ENCODE data around the gene OGG1. TPM values are rescaled to one million over a fixed set of nuclear protein-coding genes. Genes with fewer than 3 reads are reported as not detected.

OGG1 gene
- total RNA-seq, 1 donor from 2014 or later: 15.3 TPM

DNA sequence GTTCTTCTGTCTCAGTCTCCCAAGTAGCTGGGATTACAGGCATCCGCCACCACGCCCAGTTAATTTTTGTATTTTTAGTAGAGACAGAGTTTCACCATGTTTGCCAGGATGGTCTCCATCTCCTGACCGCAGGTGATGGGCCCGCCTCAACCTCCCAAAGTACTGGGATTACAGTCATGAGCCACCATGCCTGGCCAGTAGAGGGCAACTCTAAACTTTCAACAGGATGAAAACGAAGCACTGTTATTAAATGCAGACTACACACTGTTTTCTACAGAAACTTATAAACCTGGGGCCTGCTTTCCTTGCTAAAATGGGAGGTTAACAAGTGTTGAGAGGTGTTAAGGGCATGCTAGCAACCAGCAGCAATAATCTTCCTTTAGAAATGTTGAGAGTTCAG lies 50.8 kb downstream of the OGG1 start:
- no peak for DNase-seq (ENCODE audit: low read depth)

DNA sequence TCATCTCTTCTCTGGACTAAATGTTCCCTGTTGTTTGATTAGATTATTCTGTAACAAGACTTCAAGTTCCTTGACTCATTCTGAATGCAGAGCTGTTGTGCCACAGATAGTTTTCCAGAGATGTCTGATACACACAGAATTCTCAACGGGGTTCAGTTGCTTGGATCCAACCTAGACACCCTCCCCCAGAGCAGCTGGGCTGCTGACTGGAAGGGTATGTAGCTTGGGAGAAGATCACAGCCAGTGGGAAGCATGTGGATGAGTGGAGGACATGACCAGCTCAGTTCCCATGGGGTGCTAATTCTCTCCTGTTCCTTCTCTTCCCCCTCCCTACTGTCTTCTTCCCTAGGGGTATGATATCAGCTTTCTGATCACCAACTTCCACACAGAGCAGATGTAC lies 53.7 kb downstream of the OGG1 start:
- Histone ChIP-seq H3K4me2 (ENCODE audit: low read length) (no peak overlapping the region), H3K27me3 (ENCODE audit: insufficient read depth, low read length) (no peaks in the 10 kb centered on the region), H3K4me1 (ENCODE audit: insufficient read depth, low read length) (peaks cover 9% of the 10 kb centered on the region), H3K36me3 (ENCODE audit: insufficient read depth, low read length) (peaks cover 63% of the 10 kb centered on the region), H3K27ac (ENCODE audit: low read depth, low read length) (no peak overlapping the region), H2AFZ (ENCODE audit: low read depth, low read length) (no peak overlapping the region), H3K79me2 (ENCODE audit: insufficient read depth, low read length) (peaks cover 34% of the 10 kb centered on the region), H3K9ac (ENCODE audit: low read length) (no peak overlapping the region), H3K4me3 (ENCODE audit: insufficient read depth, low read depth, low read length) (no peak overlapping the region), H4K20me1 (ENCODE audit: insufficient read depth, low read length) (peaks cover 70% of the 10 kb centered on the region), H3K9me3 (ENCODE audit: insufficient read depth, low read depth, low read length) (no peaks in the 10 kb centered on the region)
- Mint-ChIP-seq H3K4me3 (ENCODE audit: unreplicated experiment) (no peak overlapping the region), H3K27ac (ENCODE audit: unreplicated experiment) (peak overlapping the region; percentile 66), H3K4me1 (ENCODE audit: low read depth, unreplicated experiment) (peaks cover 14% of the 10 kb centered on the region), H3K36me3 (ENCODE audit: low read depth, unreplicated experiment) (peaks cover 32% of the 10 kb centered on the region), H3K9me3 (ENCODE audit: unreplicated experiment) (no peaks in the 10 kb centered on the region), H3K27me3 (ENCODE audit: low read depth, unreplicated experiment) (no peaks in the 10 kb centered on the region)
- no peak for FAIRE-seq
- DNase-seq (ENCODE audit: low read depth): no peak
- TF ChIP-seq, protein P1, sequence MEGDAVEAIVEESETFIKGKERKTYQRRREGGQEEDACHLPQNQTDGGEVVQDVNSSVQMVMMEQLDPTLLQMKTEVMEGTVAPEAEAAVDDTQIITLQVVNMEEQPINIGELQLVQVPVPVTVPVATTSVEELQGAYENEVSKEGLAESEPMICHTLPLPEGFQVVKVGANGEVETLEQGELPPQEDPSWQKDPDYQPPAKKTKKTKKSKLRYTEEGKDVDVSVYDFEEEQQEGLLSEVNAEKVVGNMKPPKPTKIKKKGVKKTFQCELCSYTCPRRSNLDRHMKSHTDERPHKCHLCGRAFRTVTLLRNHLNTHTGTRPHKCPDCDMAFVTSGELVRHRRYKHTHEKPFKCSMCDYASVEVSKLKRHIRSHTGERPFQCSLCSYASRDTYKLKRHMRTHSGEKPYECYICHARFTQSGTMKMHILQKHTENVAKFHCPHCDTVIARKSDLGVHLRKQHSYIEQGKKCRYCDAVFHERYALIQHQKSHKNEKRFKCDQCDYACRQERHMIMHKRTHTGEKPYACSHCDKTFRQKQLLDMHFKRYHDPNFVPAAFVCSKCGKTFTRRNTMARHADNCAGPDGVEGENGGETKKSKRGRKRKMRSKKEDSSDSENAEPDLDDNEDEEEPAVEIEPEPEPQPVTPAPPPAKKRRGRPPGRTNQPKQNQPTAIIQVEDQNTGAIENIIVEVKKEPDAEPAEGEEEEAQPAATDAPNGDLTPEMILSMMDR (IDR thresholded peaks at IDR 0.05; ENCODE audit: insufficient read depth, low read depth, low read length): no peak
- TF ChIP-seq EZH2 (IDR thresholded peaks at IDR 0.05; ENCODE audit: insufficient read depth, low read length): no peak

More for the DNA sequence above, 50.8 kb downstream of the OGG1 start:
- Histone ChIP-seq H3K4me2 (ENCODE audit: low read length) (no peak overlapping the region), H4K20me1 (ENCODE audit: insufficient read depth, low read length) (peaks cover 77% of the 10 kb centered on the region), H3K27me3 (ENCODE audit: insufficient read depth, low read length) (no peaks in the 10 kb centered on the region), H3K27ac (ENCODE audit: low read depth, low read length) (no peak overlapping the region), H3K9ac (ENCODE audit: low read length) (no peak overlapping the region), H3K4me3 (ENCODE audit: insufficient read depth, low read depth, low read length) (no peak overlapping the region), H3K36me3 (ENCODE audit: insufficient read depth, low read length) (peaks cover 64% of the 10 kb centered on the region), H3K79me2 (ENCODE audit: insufficient read depth, low read length) (peaks cover 63% of the 10 kb centered on the region), H3K4me1 (ENCODE audit: insufficient read depth, low read length) (no peaks in the 10 kb centered on the region), H2AFZ (ENCODE audit: low read depth, low read length) (no peak overlapping the region), H3K9me3 (ENCODE audit: insufficient read depth, low read depth, low read length) (no peaks in the 10 kb centered on the region)
- FAIRE-seq: no peak
- Mint-ChIP-seq H3K27ac (ENCODE audit: unreplicated experiment) (no peak overlapping the region), H3K4me3 (ENCODE audit: unreplicated experiment) (no peak overlapping the region), H3K27me3 (ENCODE audit: low read depth, unreplicated experiment) (no peaks in the 10 kb centered on the region), H3K9me3 (ENCODE audit: unreplicated experiment) (no peaks in the 10 kb centered on the region), H3K4me1 (ENCODE audit: low read depth, unreplicated experiment) (peaks cover 17% of the 10 kb centered on the region), H3K36me3 (ENCODE audit: low read depth, unreplicated experiment) (peaks cover 34% of the 10 kb centered on the region)
- TF ChIP-seq EZH2 (IDR thresholded peaks at IDR 0.05; ENCODE audit: insufficient read depth, low read length): no peak
- TF ChIP-seq, protein P1 (IDR thresholded peaks at IDR 0.05; ENCODE audit: insufficient read depth, low read depth, low read length): peak; percentile 15

DNA sequence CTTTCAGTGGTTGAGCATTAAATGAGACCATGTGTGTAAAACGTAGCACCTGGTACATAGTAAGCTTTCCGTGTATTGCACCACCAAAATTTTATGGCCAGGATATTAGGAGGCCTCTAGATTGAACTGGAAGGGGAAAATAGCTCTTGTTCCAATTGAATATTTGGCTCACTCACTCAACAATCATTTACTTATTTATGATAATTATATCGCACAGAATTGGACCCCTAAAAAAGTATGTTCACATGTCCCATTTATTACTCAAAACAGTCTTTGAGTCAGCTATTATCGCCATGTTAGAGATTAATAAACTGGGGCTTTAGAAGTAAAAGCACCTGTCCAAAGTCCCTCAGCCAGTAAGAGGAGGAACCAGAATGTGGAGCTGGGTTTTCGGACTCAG lies 55.2 kb downstream of the OGG1 start:
- peaks cover 30% of the 10 kb centered on the region for H3K36me3 Mint-ChIP-seq (ENCODE audit: low read depth, unreplicated experiment)
- no peak overlapping the region for H3K4me2 ChIP-seq (ENCODE audit: low read length)
- H3K9me3 Mint-ChIP-seq (ENCODE audit: unreplicated experiment): no peaks in the 10 kb centered on the region
- no peak overlapping the region for H3K27ac ChIP-seq (ENCODE audit: low read depth, low read length)
- FAIRE-seq (no peak), DNase-seq (ENCODE audit: low read depth) (no peak)
- H3K79me2 ChIP-seq (ENCODE audit: insufficient read depth, low read length): peaks cover 23% of the 10 kb centered on the region
- no peaks in the 10 kb centered on the region for H3K27me3 ChIP-seq (ENCODE audit: insufficient read depth, low read length)
- H3K4me1 Mint-ChIP-seq (ENCODE audit: low read depth, unreplicated experiment): peaks cover 26% of the 10 kb centered on the region
- peaks cover 54% of the 10 kb centered on the region for H3K36me3 ChIP-seq (ENCODE audit: insufficient read depth, low read length)
- TF ChIP-seq EZH2 (IDR thresholded peaks at IDR 0.05; ENCODE audit: insufficient read depth, low read length): no peak
- TF ChIP-seq, protein P1 (IDR thresholded peaks at IDR 0.05; ENCODE audit: insufficient read depth, low read depth, low read length): no peak
- no peak overlapping the region for H3K4me3 Mint-ChIP-seq (ENCODE audit: unreplicated experiment)
- H3K4me1 ChIP-seq (ENCODE audit: insufficient read depth, low read length): peaks cover 15% of the 10 kb centered on the region
- H2AFZ ChIP-seq (ENCODE audit: low read depth, low read length): no peak overlapping the region
- no peak overlapping the region for H3K9ac ChIP-seq (ENCODE audit: low read length)
- peaks cover 62% of the 10 kb centered on the region for H4K20me1 ChIP-seq (ENCODE audit: insufficient read depth, low read length)
- no peak overlapping the region for H3K4me3 ChIP-seq (ENCODE audit: insufficient read depth, low read depth, low read length)
- no peaks in the 10 kb centered on the region for H3K27me3 Mint-ChIP-seq (ENCODE audit: low read depth, unreplicated experiment)
- H3K27ac Mint-ChIP-seq (ENCODE audit: unreplicated experiment): no peak overlapping the region
- no peaks in the 10 kb centered on the region for H3K9me3 ChIP-seq (ENCODE audit: insufficient read depth, low read depth, low read length)

Data from astrocyte (in vitro differentiated cells and primary cell).